Measurements from ENCODE around the gene ASAH2. TPM values are rescaled to one million over a fixed set of nuclear protein-coding genes. Genes with fewer than 3 reads are reported as not detected.

Gene ASAH2
- 1 to 10 TPM; 4.1 to 5.0 TPM for total RNA-seq

DNA sequence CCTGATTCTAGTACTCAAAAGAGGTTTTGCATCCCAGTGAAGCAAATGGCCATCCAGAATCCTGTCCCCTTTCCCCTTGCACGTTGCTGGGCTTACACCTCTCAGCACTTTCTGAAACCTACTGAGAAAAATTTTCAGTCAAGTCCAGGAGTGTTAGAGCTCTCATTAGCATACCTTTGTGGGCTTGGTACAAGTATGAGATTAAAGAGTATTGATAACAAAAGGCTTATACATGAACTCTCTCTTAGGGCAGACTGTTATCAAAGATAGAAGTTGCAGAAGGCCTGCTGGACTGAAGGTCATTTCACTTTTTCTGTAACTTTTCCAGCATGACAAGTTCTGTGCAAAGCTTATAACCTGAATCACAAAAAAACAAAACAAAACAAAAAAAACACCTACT lies at the start of gene ASAH2:
ASAH2 (minus strand) TSS at position 123 of the 400 bp plus-strand sequence. CDS start 2,906 bp downstream, outside the sequence.
- Mint-ChIP-seq H3K9me3 (no peaks in the 10 kb centered on the region), H3K36me3 (ENCODE audit: low read depth) (no peaks in the 10 kb centered on the region), H3K27ac (no peak within 1 kb of the TSS), H3K27me3 (ENCODE audit: low read depth) (peaks cover 26% of the 10 kb centered on the region), H3K4me3 (no peak within 1 kb of the TSS), H3K4me1 (ENCODE audit: low read depth) (no peaks in the 10 kb centered on the region)
- CTCF ChIA-PET = no interaction called here
- intact Hi-C loops (cut with micrococcal nuclease) = no loop called here
- DNase-seq = no peak

DNA sequence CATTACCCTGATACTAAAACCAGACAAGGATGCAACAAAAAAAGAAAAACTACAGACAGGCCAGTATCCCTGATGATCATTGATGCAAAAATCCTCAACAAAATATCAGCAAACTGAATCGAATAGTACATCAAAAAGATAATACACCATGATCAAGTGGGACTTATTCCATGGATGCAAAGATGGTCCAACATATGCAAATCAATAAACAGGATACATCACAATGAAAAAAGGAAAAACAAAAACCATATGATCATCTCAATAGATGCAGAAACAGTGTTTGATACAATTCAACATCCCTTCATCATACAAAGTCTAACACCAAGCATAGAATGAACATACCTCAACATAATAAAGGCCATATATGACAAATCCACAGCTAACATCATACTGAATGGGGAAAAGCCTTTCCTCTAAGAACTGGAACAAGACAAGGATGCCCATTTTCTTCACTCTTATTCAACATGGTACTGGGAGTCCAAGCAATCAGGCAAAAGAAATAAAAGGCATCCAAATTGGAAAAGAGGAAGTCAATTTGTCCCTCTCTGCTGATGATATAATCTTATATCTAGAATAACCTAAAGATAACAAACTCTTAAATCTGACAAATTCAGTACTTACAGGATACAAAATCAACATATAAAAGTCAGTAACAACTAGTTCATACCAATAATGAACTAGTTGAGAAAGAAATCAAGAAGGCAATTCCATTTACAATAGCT lies 48.8 kb upstream of the ASAH2 start:
- no peak overlapping the region for H3K4me3 Mint-ChIP-seq
- no peaks in the 10 kb centered on the region for H3K4me1 Mint-ChIP-seq (ENCODE audit: low read depth)
- no peaks in the 10 kb centered on the region for H3K36me3 Mint-ChIP-seq (ENCODE audit: low read depth)
- DNase-seq = no peak
- CTCF ChIA-PET = no interaction called here
- H3K9me3 Mint-ChIP-seq = peaks cover 9% of the 10 kb centered on the region
- no peak overlapping the region for H3K27ac Mint-ChIP-seq
- intact Hi-C loops (cut with micrococcal nuclease) = loop anchor here (10.0 kb wide), 1 partner anchor 325 kb away; the partner anchor contains the start of gene SGMS1
- no peaks in the 10 kb centered on the region for H3K27me3 Mint-ChIP-seq (ENCODE audit: low read depth)

DNA sequence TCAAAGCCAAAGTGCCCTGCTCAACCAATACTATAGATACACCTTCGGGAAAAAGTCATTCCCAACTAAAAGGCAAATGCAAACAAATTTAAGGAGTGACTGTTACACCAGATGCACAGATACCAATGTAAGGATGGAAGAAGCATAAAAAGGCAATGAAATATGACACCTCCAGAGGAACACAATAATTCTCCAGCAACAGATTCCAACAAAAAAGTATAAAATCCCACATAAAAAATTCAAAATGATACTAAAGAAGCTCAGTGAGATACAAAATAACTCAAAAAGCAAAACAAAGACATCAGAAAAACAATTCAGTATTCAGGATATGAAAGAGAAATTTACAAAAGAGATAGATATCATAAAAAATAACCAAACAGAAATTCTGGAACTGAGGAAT lies 44.1 kb upstream of the ASAH2 start:
- no peak for DNase-seq
- intact Hi-C loops (cut with micrococcal nuclease) = loop anchor here (10.0 kb wide), 1 partner anchor 329 kb away; the partner anchor contains the start of gene SGMS1
- H3K9me3 Mint-ChIP-seq = peaks cover 9% of the 10 kb centered on the region
- H3K36me3 Mint-ChIP-seq (ENCODE audit: low read depth) = no peaks in the 10 kb centered on the region
- H3K27ac Mint-ChIP-seq = no peak overlapping the region
- no peaks in the 10 kb centered on the region for H3K27me3 Mint-ChIP-seq (ENCODE audit: low read depth)
- CTCF ChIA-PET = interaction anchor here (0.6 kb wide), 1 partner anchor 57 kb away, joined by 4 read pairs; no protein-coding TSS in a partner anchor
- no peaks in the 10 kb centered on the region for H3K4me1 Mint-ChIP-seq (ENCODE audit: low read depth)
- no peak overlapping the region for H3K4me3 Mint-ChIP-seq

DNA sequence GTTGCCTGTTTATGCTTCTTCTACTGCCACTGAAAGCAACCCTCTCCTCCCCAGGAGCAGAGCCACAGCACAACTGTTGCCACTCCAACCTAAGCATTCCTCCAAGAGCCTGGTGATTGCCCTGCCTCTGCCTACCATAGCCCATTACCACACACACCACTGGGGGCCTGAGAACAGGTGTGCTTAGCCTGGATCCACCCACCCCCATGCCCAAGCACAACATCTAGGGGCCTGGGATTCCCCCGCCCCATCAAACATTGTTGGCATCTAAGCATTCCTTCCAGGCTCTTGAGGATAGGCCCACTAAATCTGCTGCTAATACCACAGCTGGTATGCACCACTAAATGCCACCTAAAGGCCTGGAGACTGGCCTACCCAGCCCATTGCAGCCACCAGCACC lies 43.3 kb upstream of the ASAH2 start:
- DNase-seq = no peak
- Mint-ChIP-seq H3K4me1 (ENCODE audit: low read depth) (no peaks in the 10 kb centered on the region), H3K27ac (no peak overlapping the region), H3K36me3 (ENCODE audit: low read depth) (no peaks in the 10 kb centered on the region), H3K27me3 (ENCODE audit: low read depth) (no peaks in the 10 kb centered on the region), H3K9me3 (peaks cover 6% of the 10 kb centered on the region), H3K4me3 (no peak overlapping the region)
- intact Hi-C loops (cut with micrococcal nuclease) = loop anchor here (5.0 to 10.0 kb wide), 3 partner anchors 128 to 358 kb away; partner anchors contain the start of gene SGMS1
- CTCF ChIA-PET = no interaction called here

DNA sequence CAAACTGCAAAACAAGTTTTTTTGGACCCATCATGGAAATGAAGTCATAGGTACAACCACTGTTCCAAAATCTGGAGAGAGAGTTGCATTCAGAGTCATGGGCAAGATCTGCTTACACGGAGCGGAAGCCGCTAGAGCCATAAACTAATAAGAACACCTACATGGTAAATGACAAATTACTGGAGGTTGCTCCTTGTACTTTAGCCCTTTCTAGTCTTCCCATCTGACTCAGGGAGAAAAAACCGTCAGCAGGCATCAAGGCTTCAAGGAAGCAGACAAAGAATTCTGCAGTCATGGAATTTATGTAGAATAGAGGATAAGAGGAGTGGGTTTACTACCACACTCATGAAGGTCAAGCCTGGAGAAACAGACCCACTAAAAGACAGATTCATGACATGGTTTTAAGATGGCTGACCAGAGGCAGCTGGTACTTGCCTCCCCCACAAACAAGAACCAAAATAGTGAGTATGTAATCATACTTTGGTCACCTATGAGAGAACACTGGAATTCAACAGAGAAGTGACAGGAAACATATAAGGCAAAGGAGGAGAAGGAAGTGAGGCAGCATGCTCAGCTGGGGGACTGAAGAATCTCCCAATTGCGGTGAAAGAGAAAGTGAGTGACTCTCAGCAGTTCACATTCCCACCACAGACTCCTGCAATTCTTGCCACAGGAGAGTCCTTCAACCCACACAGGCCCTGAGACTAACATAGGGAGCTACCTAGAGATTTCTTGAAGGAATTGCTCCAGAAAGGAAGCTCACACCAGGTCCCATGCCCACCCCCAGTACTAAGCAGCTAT lies 42.4 kb upstream of the ASAH2 start:
- peaks cover 4% of the 10 kb centered on the region for H3K9me3 Mint-ChIP-seq
- CTCF ChIA-PET = no interaction called here
- H3K4me3 Mint-ChIP-seq = no peak overlapping the region
- intact Hi-C loops (cut with micrococcal nuclease) = loop anchor here (5.0 to 10.0 kb wide), 3 partner anchors 129 to 359 kb away; partner anchors contain the start of gene SGMS1
- H3K36me3 Mint-ChIP-seq (ENCODE audit: low read depth) = no peaks in the 10 kb centered on the region
- no peak for DNase-seq
- H3K4me1 Mint-ChIP-seq (ENCODE audit: low read depth) = no peaks in the 10 kb centered on the region
- H3K27me3 Mint-ChIP-seq (ENCODE audit: low read depth) = no peaks in the 10 kb centered on the region
- H3K27ac Mint-ChIP-seq = no peak overlapping the region

DNA sequence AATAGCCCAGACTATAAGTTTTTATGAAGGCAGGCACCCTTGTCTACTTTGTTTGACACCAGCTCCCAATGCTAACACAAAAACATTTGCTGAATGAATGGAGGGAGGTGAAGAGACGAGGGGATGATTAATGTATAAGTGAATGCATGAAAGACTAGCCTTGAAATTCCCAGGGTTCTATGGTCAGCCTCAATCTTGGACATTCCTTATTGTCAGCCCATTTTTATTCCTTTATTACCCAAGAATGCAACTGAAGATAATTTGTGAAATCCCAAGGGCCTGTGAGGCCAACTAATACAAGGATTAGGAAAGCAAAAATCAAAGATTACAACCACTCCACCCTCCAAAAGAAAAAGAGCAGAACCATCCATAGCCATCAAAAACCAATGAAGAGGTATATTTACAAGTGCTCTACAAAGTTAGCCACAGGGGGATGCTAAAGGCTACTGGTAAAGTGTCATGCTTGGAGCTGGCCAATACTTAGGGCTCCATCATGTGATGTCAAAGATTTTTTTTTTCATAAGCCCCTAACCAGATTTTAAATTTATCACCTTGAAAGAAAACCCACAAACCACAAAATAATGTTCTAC lies 40.0 kb upstream of the ASAH2 start:
- no peak for DNase-seq
- no peaks in the 10 kb centered on the region for H3K27me3 Mint-ChIP-seq (ENCODE audit: low read depth)
- no peak overlapping the region for H3K27ac Mint-ChIP-seq
- H3K4me3 Mint-ChIP-seq = no peak overlapping the region
- intact Hi-C loops (cut with micrococcal nuclease) = loop anchor here (5.0 to 10.0 kb wide), 3 partner anchors 131 to 361 kb away; partner anchors contain the start of gene SGMS1
- no peaks in the 10 kb centered on the region for H3K36me3 Mint-ChIP-seq (ENCODE audit: low read depth)
- CTCF ChIA-PET = interaction anchor here (0.8 kb wide), 1 partner anchor 1730 kb away, joined by 3 read pairs; no protein-coding TSS in a partner anchor
- no peaks in the 10 kb centered on the region for H3K4me1 Mint-ChIP-seq (ENCODE audit: low read depth)
- H3K9me3 Mint-ChIP-seq = no peaks in the 10 kb centered on the region

DNA sequence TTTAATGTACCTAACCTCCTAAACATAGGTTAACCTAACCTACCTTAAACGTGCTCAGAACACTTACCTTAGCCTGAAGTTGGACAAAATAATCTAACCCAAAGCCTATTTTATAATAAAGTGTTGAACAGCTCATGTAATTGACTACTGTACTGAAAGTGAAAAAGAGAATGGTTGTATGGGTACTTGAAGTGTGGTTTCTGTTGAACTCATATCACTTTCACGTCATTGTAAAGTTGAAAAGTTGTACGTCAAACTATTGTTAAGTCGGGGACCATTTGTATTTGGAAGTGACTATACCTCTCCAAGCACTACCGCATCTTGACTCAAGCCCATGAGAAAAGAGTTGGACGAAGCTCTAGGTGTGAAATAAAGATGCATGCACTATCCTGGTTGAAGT lies 37.9 kb upstream of the ASAH2 start:
- Mint-ChIP-seq H3K4me3 (no peak overlapping the region), H3K4me1 (ENCODE audit: low read depth) (no peaks in the 10 kb centered on the region), H3K36me3 (ENCODE audit: low read depth) (no peaks in the 10 kb centered on the region), H3K27ac (no peak overlapping the region), H3K27me3 (ENCODE audit: low read depth) (no peaks in the 10 kb centered on the region), H3K9me3 (no peaks in the 10 kb centered on the region)
- no peak for DNase-seq
- intact Hi-C loops (cut with micrococcal nuclease) = no loop called here
- CTCF ChIA-PET = interaction anchor here (2.0 kb wide), 1 partner anchor 14 kb away, joined by 4 read pairs; no protein-coding TSS in a partner anchor

DNA sequence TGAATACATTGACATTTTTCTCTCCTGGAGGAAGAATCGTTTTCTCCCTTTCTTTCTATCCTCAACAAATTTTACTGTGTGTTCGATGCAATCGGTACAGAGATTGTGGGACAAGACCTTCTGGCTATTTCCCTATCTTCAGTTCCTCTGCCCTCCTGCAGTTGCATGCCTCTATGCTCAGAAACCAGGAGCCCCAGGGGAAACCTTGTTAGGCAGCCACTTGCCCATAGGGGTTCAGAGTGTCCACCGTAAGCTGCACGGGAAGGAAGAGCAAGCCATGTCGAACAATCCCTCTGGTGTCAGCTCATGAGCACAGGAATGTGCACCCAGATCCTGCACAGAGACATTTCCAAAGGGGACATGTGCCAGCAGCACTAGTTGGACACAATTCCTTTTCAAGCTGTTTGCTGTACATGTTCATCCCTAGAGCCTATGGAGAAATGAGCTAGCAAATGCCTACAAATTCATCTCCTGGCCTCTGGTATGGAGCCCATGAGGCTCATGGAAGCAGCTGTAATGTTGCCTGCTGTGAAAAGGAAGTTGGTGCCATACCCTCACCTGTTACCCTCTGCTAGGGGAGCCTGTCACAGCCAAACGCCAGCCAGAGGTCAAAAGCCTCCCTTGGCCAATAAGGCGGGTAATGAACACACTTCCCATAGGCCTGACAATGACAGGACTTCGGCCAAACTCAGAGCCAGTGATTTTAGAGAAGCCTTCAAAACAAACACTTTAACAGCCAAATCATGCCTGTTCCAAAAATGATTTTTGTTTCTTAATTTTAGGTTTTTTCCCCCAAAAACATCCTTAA lies 35.9 kb upstream of the ASAH2 start:
- Mint-ChIP-seq H3K9me3 (no peaks in the 10 kb centered on the region), H3K27ac (no peak overlapping the region), H3K4me1 (ENCODE audit: low read depth) (no peaks in the 10 kb centered on the region), H3K4me3 (no peak overlapping the region), H3K27me3 (ENCODE audit: low read depth) (peaks cover 3% of the 10 kb centered on the region), H3K36me3 (ENCODE audit: low read depth) (no peaks in the 10 kb centered on the region)
- CTCF ChIA-PET = interaction anchor here (2.0 kb wide), 1 partner anchor 12 kb away, joined by 4 read pairs; no protein-coding TSS in a partner anchor
- DNase-seq = no peak
- intact Hi-C loops (cut with micrococcal nuclease) = no loop called here

DNA sequence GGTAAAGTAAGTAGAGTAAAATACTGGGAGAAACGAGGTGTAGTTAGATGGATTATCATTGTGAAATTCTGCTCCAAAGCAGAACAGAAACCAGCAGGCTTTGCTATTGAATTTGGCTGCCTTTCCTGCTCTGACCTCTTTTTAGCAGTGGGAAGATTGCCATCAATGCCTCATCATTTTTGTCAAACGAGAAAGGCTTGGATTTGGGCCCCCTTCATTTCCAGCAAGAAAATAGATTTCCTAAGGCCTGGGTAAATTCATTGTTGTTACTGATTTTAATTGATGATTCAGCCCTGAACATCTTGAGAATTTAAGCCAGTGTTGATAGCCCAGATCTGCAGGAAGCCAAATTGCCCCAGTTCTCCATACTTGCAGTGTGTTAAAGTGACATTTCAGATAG lies 35.2 kb upstream of the ASAH2 start:
- CTCF ChIA-PET = no interaction called here
- no peak overlapping the region for H3K27ac Mint-ChIP-seq
- peaks cover 8% of the 10 kb centered on the region for H3K27me3 Mint-ChIP-seq (ENCODE audit: low read depth)
- no peaks in the 10 kb centered on the region for H3K4me1 Mint-ChIP-seq (ENCODE audit: low read depth)
- H3K36me3 Mint-ChIP-seq (ENCODE audit: low read depth) = no peaks in the 10 kb centered on the region
- intact Hi-C loops (cut with micrococcal nuclease) = no loop called here
- H3K4me3 Mint-ChIP-seq = no peak overlapping the region
- DNase-seq = no peak
- no peaks in the 10 kb centered on the region for H3K9me3 Mint-ChIP-seq

DNA sequence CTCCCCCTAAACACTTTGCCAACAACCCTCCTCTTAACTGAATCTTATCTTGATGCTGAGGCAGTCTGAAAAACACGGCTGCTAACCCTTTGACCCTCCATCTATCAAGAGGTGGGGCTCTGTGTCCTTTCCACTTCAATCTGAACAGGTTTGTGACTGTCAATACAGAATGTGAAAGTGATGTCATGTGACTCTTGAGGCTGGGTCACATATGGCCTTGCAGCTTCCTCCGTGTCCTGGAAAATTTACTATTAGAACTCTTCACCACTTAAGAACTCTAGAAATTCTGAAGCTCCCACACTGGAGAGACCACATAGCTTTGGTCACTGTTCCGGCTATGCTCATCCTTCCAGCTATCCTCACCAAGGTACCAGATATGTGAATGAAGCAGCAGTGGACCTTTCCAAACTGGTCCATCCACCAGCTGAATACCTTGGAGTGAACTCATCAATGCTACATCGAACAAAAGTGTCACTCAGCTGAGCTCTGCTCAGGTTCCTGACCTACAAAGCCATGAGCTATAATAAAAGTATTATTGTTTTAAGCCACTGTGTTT lies 30.7 kb upstream of the ASAH2 start:
- peaks cover 18% of the 10 kb centered on the region for H3K27me3 Mint-ChIP-seq (ENCODE audit: low read depth)
- no peaks in the 10 kb centered on the region for H3K36me3 Mint-ChIP-seq (ENCODE audit: low read depth)
- no peaks in the 10 kb centered on the region for H3K4me1 Mint-ChIP-seq (ENCODE audit: low read depth)
- no peak for DNase-seq
- no peak overlapping the region for H3K4me3 Mint-ChIP-seq
- intact Hi-C loops (cut with micrococcal nuclease) = no loop called here
- H3K9me3 Mint-ChIP-seq = no peaks in the 10 kb centered on the region
- CTCF ChIA-PET = interaction anchor here (0.6 kb wide), 1 partner anchor 272 kb away, joined by 3 read pairs; no protein-coding TSS in a partner anchor
- H3K27ac Mint-ChIP-seq = no peak overlapping the region

DNA sequence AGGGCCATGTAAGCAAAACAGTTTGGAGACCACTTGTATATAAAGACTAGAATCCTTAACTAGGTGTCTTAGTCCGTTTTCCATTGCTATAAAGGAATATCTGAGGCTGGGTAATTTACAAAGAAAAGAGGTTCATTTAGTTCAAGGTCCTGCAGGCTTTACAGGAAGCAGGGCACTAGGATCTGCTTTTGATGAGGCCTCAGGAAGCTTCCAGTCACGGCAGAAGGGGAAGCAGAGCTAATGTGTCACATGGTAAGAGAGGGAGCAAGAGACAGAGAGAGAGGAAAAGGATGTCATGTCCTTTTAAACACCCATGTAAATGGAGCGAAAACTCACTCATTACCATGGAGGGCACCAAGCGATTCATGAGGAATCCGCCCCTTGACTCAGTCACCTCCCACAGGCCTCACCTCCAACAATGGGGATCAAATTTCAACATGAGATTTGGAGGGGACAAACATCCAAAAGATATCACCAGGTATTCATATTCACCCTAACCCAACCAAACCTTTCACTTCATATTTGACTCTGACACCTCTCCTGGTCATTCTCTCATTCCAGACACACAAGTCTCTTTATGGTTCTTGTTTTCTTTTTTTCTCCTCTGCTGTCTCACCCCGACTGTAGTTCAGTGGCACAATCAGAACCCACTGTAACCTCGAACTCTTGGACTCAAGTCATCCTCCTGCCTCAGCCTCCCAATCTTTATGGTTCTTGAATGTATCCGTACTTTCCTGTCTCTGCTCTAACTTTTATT lies 30.1 kb upstream of the ASAH2 start:
- intact Hi-C loops (cut with micrococcal nuclease) = no loop called here
- no peak for DNase-seq
- H3K27ac Mint-ChIP-seq = no peak overlapping the region
- no peaks in the 10 kb centered on the region for H3K36me3 Mint-ChIP-seq (ENCODE audit: low read depth)
- H3K4me3 Mint-ChIP-seq = no peak overlapping the region
- H3K4me1 Mint-ChIP-seq (ENCODE audit: low read depth) = no peaks in the 10 kb centered on the region
- CTCF ChIA-PET = no interaction called here
- H3K27me3 Mint-ChIP-seq (ENCODE audit: low read depth) = peaks cover 19% of the 10 kb centered on the region
- no peaks in the 10 kb centered on the region for H3K9me3 Mint-ChIP-seq
